HepG2 (cell line): ENCODE data around the gene MYL3.

Experiments used
- ADNP ChIP-seq: sonication (generic); formaldehyde crosslinking; IDR thresholded peaks from 2 replicates; pipeline ENCODE4 v1.4.0; 2020; ENCODE audit warnings: missing genetic modification reagents
- CHD4 ChIP-seq: fragments of 200-600 bp; sonication (generic); IDR thresholded peaks from 2 replicates; pipeline ENCODE4 v1.7.0; 2017; ENCODE audit warnings: mild to moderate bottlenecking, low read length, borderline replicate concordance
- CTCF ChIP-seq: sonication (generic); formaldehyde crosslinking; IDR thresholded peaks from 2 replicates; pipeline ENCODE4 v1.5.0; 2020; ENCODE audit warnings: mild to moderate bottlenecking, missing genetic modification reagents, moderate library complexity
- EP300 ChIP-seq, 3 experiments: sonication (generic) in 1 of 3; formaldehyde crosslinking in 1 of 3; IDR thresholded peaks; 2 replicates each; pipeline versions ENCODE4 v1.5.1 to v1.6.1; 2011 to 2020; ENCODE audit warnings: low read depth in 2 of 3, low read length in 2 of 3, borderline replicate concordance in 1 of 3, improper control_type of control experiment in 1 of 3, mild to moderate bottlenecking in 1 of 3, missing genetic modification reagents in 1 of 3, moderate library complexity in 1 of 3
- ESRRA ChIP-seq: sonication (generic); formaldehyde crosslinking; IDR thresholded peaks from 2 replicates; pipeline ENCODE4 v1.5.1; 2020; ENCODE audit warnings: mild to moderate bottlenecking, low read depth, missing genetic modification reagents
- FOSL1 ChIP-seq: sonication (generic); formaldehyde crosslinking; IDR thresholded peaks from 2 replicates; pipeline ENCODE4 v1.9.0; 2021; ENCODE audit warnings: missing genetic modification reagents, borderline replicate concordance
- FOXM1 ChIP-seq: sonication (generic); formaldehyde crosslinking; IDR thresholded peaks from 2 replicates; pipeline ENCODE4 v1.5.0; 2020; ENCODE audit warnings: missing genetic modification reagents
- GLI4 ChIP-seq: sonication (generic); formaldehyde crosslinking; IDR thresholded peaks from 2 replicates; pipeline ENCODE4 v1.5.1; 2020; ENCODE audit warnings: missing genetic modification reagents, mild to moderate bottlenecking, moderate library complexity, borderline replicate concordance
- HMGXB3 ChIP-seq: sonication (generic); formaldehyde crosslinking; IDR thresholded peaks from 2 replicates; pipeline ENCODE4 v1.4.0; 2020; ENCODE audit warnings: missing genetic modification reagents, borderline replicate concordance
- MYNN ChIP-seq: sonication (generic); formaldehyde crosslinking; IDR thresholded peaks from 2 replicates; pipeline ENCODE4 v1.4.0; 2020; ENCODE audit warnings: mild to moderate bottlenecking, low read depth, missing genetic modification reagents
- POLR2AphosphoS5 ChIP-seq: IDR thresholded peaks from 2 replicates; pipeline ENCODE4 v1.6.1; 2012; ENCODE audit warnings: low read depth, low read length
- PRDM10 ChIP-seq: sonication (generic); formaldehyde crosslinking; IDR thresholded peaks from 2 replicates; pipeline ENCODE4 v1.4.0; 2020; ENCODE audit warnings: low read depth, missing genetic modification reagents
- ZNF496 ChIP-seq: sonication (generic); formaldehyde crosslinking; IDR thresholded peaks from 2 replicates; pipeline ENCODE4 v1.8.1; 2023; ENCODE audit warnings: mild to moderate bottlenecking, moderate library complexity, missing genetic modification reagents; ENCODE audit not compliant: insufficient replicate concordance

GRCh38 chr3:46866720-46867549 lies 3.7 kb upstream of the MYL3 start:
- no peak for TF ChIP-seq EP300 (IDR thresholded peaks at IDR 0.05; ENCODE audit: low read depth in 2 of 2, low read length in 2 of 2)
- no peak for TF ChIP-seq EP300 (CRISPR knock-in tag; IDR thresholded peaks at IDR 0.05; ENCODE audit: borderline replicate concordance)
- TF ChIP-seq PRDM10 (CRISPR knock-in tag), result no peak
- TF ChIP-seq FOXM1 (CRISPR knock-in tag), result no peak
- no peak for TF ChIP-seq ESRRA
- no peak for TF ChIP-seq MYNN (CRISPR knock-in tag)
- TF ChIP-seq CTCF (CRISPR knock-in tag), result peak; percentile 86
- TF ChIP-seq GLI4 (CRISPR knock-in tag), result no peak
- no peak for TF ChIP-seq HMGXB3 (CRISPR knock-in tag)
- no peak for TF ChIP-seq ADNP (CRISPR knock-in tag)
- no peak for TF ChIP-seq FOSL1 (CRISPR knock-in tag)
- TF ChIP-seq CHD4, result no peak
- TF ChIP-seq POLR2AphosphoS5, result no peak
- no peak for TF ChIP-seq ZNF496 (CRISPR knock-in tag)
